ENCODE data around the gene CEACAM1.

The CEACAM1 gene

GRCh38 chr19:42546831-42547500, 18.7 kb upstream of the CEACAM1 start:
- no peak for DNase-seq (ENCODE audit: low read depth in 1 of 2, low spot score in 1 of 2)
- no peak overlapping the region for H3K4me3 ChIP-seq (replicated peaks; ENCODE audit: insufficient read depth, low read length)
- H3K27me3 ChIP-seq (ENCODE audit: insufficient read depth, poor library complexity, severe bottlenecking) = no peaks in the 10 kb centered on the region
- TF ChIP-seq GABPA (IDR thresholded peaks at IDR 0.05; ENCODE audit: low read depth) = no peak
- TF ChIP-seq CTCF (IDR thresholded peaks at IDR 0.05; ENCODE audit: insufficient read depth, low read length) = no peak
- no peak for TF ChIP-seq REST (IDR thresholded peaks at IDR 0.05; ENCODE audit: insufficient replicate concordance, low read depth)
- no peak for TF ChIP-seq SPI1 (IDR thresholded peaks at IDR 0.05; ENCODE audit: borderline replicate concordance, low read depth)
- no peak for TF ChIP-seq POLR2AphosphoS5 (IDR thresholded peaks at IDR 0.05; ENCODE audit: low read depth)
- no peak overlapping the region for H3K27ac ChIP-seq (replicated peaks)

- H3K4me3 ChIP-seq (replicated peaks; ENCODE audit: insufficient read depth, low read length) = no peak overlapping the region
- no peak for DNase-seq (ENCODE audit: low read depth in 1 of 2, low spot score in 1 of 2)
- no peaks in the 10 kb centered on the region for H3K27me3 ChIP-seq (ENCODE audit: insufficient read depth, poor library complexity, severe bottlenecking)
- no peak for TF ChIP-seq POLR2AphosphoS5 (IDR thresholded peaks at IDR 0.05; ENCODE audit: low read depth)
- TF ChIP-seq CTCF (IDR thresholded peaks at IDR 0.05; ENCODE audit: insufficient read depth, low read length) = no peak
- no peak for TF ChIP-seq REST (IDR thresholded peaks at IDR 0.05; ENCODE audit: insufficient replicate concordance, low read depth)
- no peak for TF ChIP-seq SPI1 (IDR thresholded peaks at IDR 0.05; ENCODE audit: borderline replicate concordance, low read depth)
- TF ChIP-seq GABPA (IDR thresholded peaks at IDR 0.05; ENCODE audit: low read depth) = no peak
- no peak overlapping the region for H3K27ac ChIP-seq (replicated peaks)
Observed at GRCh38 chr19:42544146-42544545, 15.9 kb upstream of the CEACAM1 start.

GRCh38 chr19:42542791-42543190, 14.5 kb upstream of the CEACAM1 start:
- H3K27ac ChIP-seq (replicated peaks) = no peak overlapping the region
- no peak for DNase-seq (ENCODE audit: low read depth in 1 of 2, low spot score in 1 of 2)
- no peaks in the 10 kb centered on the region for H3K27me3 ChIP-seq (ENCODE audit: insufficient read depth, poor library complexity, severe bottlenecking)
- H3K4me3 ChIP-seq (replicated peaks; ENCODE audit: insufficient read depth, low read length) = no peak overlapping the region
- no peak for TF ChIP-seq SPI1 (IDR thresholded peaks at IDR 0.05; ENCODE audit: borderline replicate concordance, low read depth)
- no peak for TF ChIP-seq GABPA (IDR thresholded peaks at IDR 0.05; ENCODE audit: low read depth)
- no peak for TF ChIP-seq POLR2AphosphoS5 (IDR thresholded peaks at IDR 0.05; ENCODE audit: low read depth)
- TF ChIP-seq CTCF (IDR thresholded peaks at IDR 0.05; ENCODE audit: insufficient read depth, low read length) = no peak
- TF ChIP-seq REST (IDR thresholded peaks at IDR 0.05; ENCODE audit: insufficient replicate concordance, low read depth) = no peak
